Endodermal cell (in vitro differentiated cells): ENCODE results near the gene GSPT1. TPM values are rescaled to one million over a fixed set of nuclear protein-coding genes. Genes with fewer than 3 reads are reported as not detected.
"Not testable (repeated sequence)": the region's sequence is repeated elsewhere in the genome, so short reads cannot be mapped to it uniquely, and the experiment has no call there.

ENCODE experiments used
- DNase-seq: peaks from one replicate; pipeline ENCODE4 v3.0.0-alpha.2; 2017
- H3K27ac ChIP-seq: 2 replicates; pipeline ENCODE4 v1.5.1; 2013; ENCODE audit warnings: mild to moderate bottlenecking, low read depth, low read length, moderate library complexity
- H3K27me3 ChIP-seq: 2 replicates; pipeline ENCODE4 v1.6.1; 2013; ENCODE audit warnings: mild to moderate bottlenecking, low read length, moderate library complexity; ENCODE audit not compliant: insufficient read depth, control insufficient read depth, poor library complexity, severe bottlenecking
- H3K36me3 ChIP-seq: 2 replicates; pipeline ENCODE4 v1.7.0; 2013; ENCODE audit warnings: mild to moderate bottlenecking, low read length, moderate library complexity; ENCODE audit not compliant: control insufficient read depth, insufficient read depth
- H3K4me1 ChIP-seq: one replicate; pipeline ENCODE4 v1.7.0; 2013; ENCODE audit warnings: low read length; ENCODE audit not compliant: control insufficient read depth, insufficient read depth
- H3K4me3 ChIP-seq: 2 replicates; pipeline ENCODE4 v1.5.1; 2013; ENCODE audit warnings: mild to moderate bottlenecking, low read length, moderate library complexity
- H3K9ac ChIP-seq: 2 replicates; pipeline ENCODE4 v1.6.1; 2013; ENCODE audit warnings: mild to moderate bottlenecking, low read length, moderate library complexity; ENCODE audit not compliant: poor library complexity, severe bottlenecking; ENCODE audit errors: extremely low read depth
- H3K9me3 ChIP-seq: 2 replicates; pipeline ENCODE4 v1.6.1; 2013; ENCODE audit warnings: mild to moderate bottlenecking, low read length, moderate library complexity; ENCODE audit not compliant: control insufficient read depth
- H3K27ac Mint-ChIP-seq: 2 replicates; pipeline ENCODE4 v1.8.0; 2020; ENCODE audit warnings: mixed read lengths
- H3K27me3 Mint-ChIP-seq: 2 replicates; pipeline ENCODE4 v1.8.0; 2021; ENCODE audit warnings: mild to moderate bottlenecking, mixed read lengths; ENCODE audit not compliant: insufficient read depth
- H3K36me3 Mint-ChIP-seq: 2 replicates; pipeline ENCODE4 v1.8.0; 2020; ENCODE audit warnings: low read depth, mixed read lengths
- H3K4me1 Mint-ChIP-seq: 2 replicates; pipeline ENCODE4 v1.8.0; 2020; ENCODE audit warnings: mixed read lengths
- H3K4me3 Mint-ChIP-seq: 2 replicates; pipeline ENCODE4 v1.8.0; 2020; ENCODE audit warnings: mild to moderate bottlenecking, moderate library complexity, mixed read lengths
- H3K9me3 Mint-ChIP-seq: 2 replicates; pipeline ENCODE4 v1.8.0; 2020; ENCODE audit warnings: mild to moderate bottlenecking, mixed read lengths
- CTCF ChIP-seq: fragments of 200-600 bp; sonication (generic); conservative IDR thresholded peaks from 2 replicates; pipeline ENCODE4 v1.5.0; 2021; ENCODE audit warnings: antibody characterized with exemption, mild to moderate bottlenecking
- WGBS, 2 experiments: methylation state at CpG; one replicate each; pipeline versions ENCODE4 v1.1.5 to v1.1.7; 2013; ENCODE audit warnings: missing lambda C conversion rate in 2 of 2, mixed read lengths in 1 of 2; ENCODE audit not compliant: insufficient coverage in 1 of 2, insufficient read length in 1 of 2; 5-methylcytosine and 5-hydroxymethylcytosine counted together
- total RNA-seq, 2 donors: library from RNA; stranded (reverse); fragmentation: NEBNext Ultra II Directional in 1 of 2; extraction: Animal tissue kit (Norgen Biotek cat#: 25700) in 1 of 2; gene quantifications; 2 replicates in 1 of 2; 3 replicates in 1 of 2; pipeline ENCODE4 v1.2.1, GENCODE V29; 2021

The GSPT1 gene
- total RNA-seq, 2 donors from 2014 or later = 110 to 115 TPM

GRCh38 chr16:11819798-11820197 lies 96.0 kb downstream of the GSPT1 start:
- H3K27ac Mint-ChIP-seq = no peak overlapping the region
- Histone ChIP-seq H3K9me3 (no peaks in the 10 kb centered on the region), H3K27me3 (peaks cover 9% of the 10 kb centered on the region), H3K4me1 (no peaks in the 10 kb centered on the region), H3K4me3 (no peak overlapping the region), H3K9ac (no peak overlapping the region), H3K27ac (no peak overlapping the region), H3K36me3 (no peaks in the 10 kb centered on the region)
- H3K27me3 Mint-ChIP-seq = peaks cover 2% of the 10 kb centered on the region
- DNase-seq = no peak
- no peak overlapping the region for H3K4me3 Mint-ChIP-seq
- H3K36me3 Mint-ChIP-seq = no peaks in the 10 kb centered on the region
- H3K9me3 Mint-ChIP-seq = no peaks in the 10 kb centered on the region
- H3K4me1 Mint-ChIP-seq = no peaks in the 10 kb centered on the region
- TF ChIP-seq CTCF = no peak
- 92 to 94% methylated on average over 10 of the region's 10 CpGs for WGBS, 2 experiments

GRCh38 chr16:11818970-11819369 lies 96.8 kb downstream of the GSPT1 start:
- H3K4me3 ChIP-seq, H3K27ac ChIP-seq, H3K27me3 Mint-ChIP-seq, H3K4me1 Mint-ChIP-seq, H3K9ac ChIP-seq, H3K4me3 Mint-ChIP-seq, H3K9me3 Mint-ChIP-seq, H3K9me3 ChIP-seq, H3K4me1 ChIP-seq, H3K27ac Mint-ChIP-seq, DNase-seq, H3K36me3 ChIP-seq, H3K27me3 ChIP-seq, H3K36me3 Mint-ChIP-seq: not testable (repeated sequence)
- 92 to 94% methylated on average over 11 to 13 of the region's 13 CpGs for WGBS, 2 experiments

Other genes with a start within 250 kb of the GSPT1 start
- gene SNN, start 247.5 kb downstream of the GSPT1 start, total RNA-seq = 10 to 100 TPM; 28.9 to 35.1 TPM
- gene TXNDC11, start 173.1 kb downstream of the GSPT1 start, total RNA-seq = 10 to 100 TPM; 16.4 to 20.8 TPM
- 10 to 100 TPM; 37.7 to 38.5 TPM for gene ZC3H7A, start 118.7 kb downstream of the GSPT1 start, total RNA-seq
- gene RSL1D1, start 64.4 kb downstream of the GSPT1 start, total RNA-seq = 100 to 1,000 TPM; 148 to 162 TPM
- gene NPIPB2, start 26.1 kb upstream of the GSPT1 start, total RNA-seq = 10 to 100 TPM; 10.2 to 15.0 TPM
- not detected for gene TNFRSF17, start 49.3 kb upstream of the GSPT1 start, total RNA-seq
- 10 to 100 TPM; 11.0 to 18.3 TPM for gene SNX29, start 60.8 kb upstream of the GSPT1 start, total RNA-seq